Activated CD4-positive, alpha-beta T cell treated with anti-CD3 and anti-CD28 coated beads, Interleukin-2, amount 50 U/mL, for 48 hours (primary cell): ENCODE results near the gene FBXW12.
"Not testable (repeated sequence)": the region's sequence is repeated elsewhere in the genome, so short reads cannot be mapped to it uniquely, and the experiment has no call there.

Experiments used
- DNase-seq, 2 experiments: peaks; one replicate each; pipeline ENCODE4 v3.0.0-alpha.2; 2020

FBXW12 gene, protein sequence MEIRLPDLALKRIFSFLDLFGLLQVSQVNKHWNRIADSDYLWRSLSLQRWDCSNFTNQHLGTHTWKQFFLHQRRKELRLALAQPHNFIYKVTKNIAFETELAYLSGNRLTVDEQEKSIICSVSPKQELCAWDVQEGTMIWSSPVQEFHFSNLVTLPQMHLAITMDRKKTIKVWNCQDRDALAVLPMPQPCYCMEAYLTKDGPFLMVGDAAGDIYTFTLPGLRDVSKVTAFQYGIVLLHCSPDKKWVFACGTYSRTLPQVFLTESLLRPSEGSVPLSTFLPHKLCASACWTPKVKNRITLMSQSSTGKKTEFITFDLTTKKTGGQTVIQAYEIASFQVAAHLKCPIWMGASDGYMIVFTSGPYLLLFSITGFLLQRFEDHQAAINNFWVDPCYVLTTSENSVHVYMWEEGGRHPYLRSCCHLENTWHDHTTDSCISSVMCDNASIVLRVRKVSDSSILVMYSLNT

GRCh38 chr3:48371651-48372376 is at the start of gene FBXW12:
TSS of gene FBXW12 (plus strand) at chr3:48372219. CDS start at chr3:48372768, 549 bp downstream.
- no peak for DNase-seq

GRCh38 chr3:48331706-48332435 is 40.1 kb upstream of the FBXW12 start:
- DNase-seq = not testable (repeated sequence)

- not testable (repeated sequence) for DNase-seq
Measured at GRCh38 chr3:48333346-48334245, 38.4 kb upstream of the FBXW12 start, which contains the start of gene SPINK8. TSS of gene SPINK8 (minus strand) at chr3:48333661. CDS start at chr3:48328341, 5,320 bp downstream.

DNA sequence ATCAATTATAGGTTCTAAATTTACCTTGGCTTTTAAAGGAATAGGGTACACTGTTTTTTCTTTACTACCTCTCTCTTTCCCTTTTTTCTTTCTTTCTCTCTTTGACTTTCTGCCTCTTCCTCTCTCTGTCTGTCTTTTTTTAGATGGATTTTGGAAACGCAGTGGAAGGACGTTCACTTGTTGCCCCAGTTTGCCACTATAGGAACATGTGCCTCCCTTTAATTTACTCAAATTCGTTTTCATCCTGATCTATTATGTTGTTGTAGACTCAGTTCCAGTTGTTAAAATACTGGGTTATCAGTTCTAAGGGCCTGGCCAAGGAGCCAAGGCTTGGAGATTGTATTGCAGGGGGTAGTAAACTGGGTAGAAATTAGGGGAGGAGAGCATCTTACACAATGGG is 37.4 kb upstream of the FBXW12 start:
- no peak for DNase-seq

- not testable (repeated sequence) for DNase-seq
Measured at GRCh38 chr3:48335286-48335685, 36.7 kb upstream of the FBXW12 start.

GRCh38 chr3:48337536-48337935 is 34.5 kb upstream of the FBXW12 start:
- DNase-seq = not testable (repeated sequence)

- no peak for DNase-seq
Measured at GRCh38 chr3:48338635-48339034, 33.4 kb upstream of the FBXW12 start.

DNA sequence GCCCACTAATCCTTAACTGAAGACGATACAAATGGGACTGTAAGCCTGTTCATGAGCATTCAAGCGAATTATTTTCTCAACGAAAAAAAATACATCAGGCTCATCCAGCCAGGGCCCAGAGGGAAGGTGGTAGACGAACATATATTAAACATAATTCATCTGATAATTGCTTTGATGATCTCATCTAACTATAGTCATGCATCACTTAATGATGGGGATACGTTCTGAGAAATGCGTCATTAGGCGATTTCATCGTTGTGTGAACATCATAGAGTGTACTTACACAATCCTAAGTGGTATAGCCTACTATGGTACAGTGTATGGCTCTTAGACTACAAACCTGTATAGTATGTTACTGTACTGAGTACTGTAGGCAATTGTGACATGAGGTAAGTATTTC is 28.6 kb upstream of the FBXW12 start:
- DNase-seq = no peak

DNA sequence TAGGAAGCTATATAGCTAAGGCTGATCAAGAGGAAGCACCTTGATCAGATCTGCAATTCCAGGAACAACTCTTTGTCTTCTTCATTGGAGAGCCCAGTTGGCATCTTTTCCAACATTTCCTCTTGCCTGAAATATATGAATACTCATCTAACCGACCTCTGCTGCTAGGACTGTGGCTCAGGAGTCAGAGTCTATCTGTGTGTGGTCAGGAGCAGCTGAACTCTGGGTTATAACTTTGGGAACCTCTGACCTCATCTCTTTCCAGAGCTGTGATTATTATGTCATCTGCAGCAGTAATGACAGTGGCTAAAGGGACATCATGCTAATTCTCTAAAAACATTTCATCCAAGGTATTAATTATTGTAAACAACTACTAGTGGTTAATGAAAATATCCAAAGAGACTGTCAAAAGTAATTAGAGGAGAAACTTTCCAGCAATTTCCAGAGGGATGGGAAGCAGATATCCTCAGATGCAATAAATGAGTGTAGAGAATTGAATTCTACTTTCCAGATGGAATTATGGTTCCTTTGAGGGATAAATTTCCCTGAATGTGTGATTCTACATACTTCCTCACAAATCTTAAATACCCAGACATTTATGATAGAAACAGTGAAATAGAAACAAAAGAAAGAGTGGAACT is 27.0 kb upstream of the FBXW12 start:
- DNase-seq = no peak

DNA sequence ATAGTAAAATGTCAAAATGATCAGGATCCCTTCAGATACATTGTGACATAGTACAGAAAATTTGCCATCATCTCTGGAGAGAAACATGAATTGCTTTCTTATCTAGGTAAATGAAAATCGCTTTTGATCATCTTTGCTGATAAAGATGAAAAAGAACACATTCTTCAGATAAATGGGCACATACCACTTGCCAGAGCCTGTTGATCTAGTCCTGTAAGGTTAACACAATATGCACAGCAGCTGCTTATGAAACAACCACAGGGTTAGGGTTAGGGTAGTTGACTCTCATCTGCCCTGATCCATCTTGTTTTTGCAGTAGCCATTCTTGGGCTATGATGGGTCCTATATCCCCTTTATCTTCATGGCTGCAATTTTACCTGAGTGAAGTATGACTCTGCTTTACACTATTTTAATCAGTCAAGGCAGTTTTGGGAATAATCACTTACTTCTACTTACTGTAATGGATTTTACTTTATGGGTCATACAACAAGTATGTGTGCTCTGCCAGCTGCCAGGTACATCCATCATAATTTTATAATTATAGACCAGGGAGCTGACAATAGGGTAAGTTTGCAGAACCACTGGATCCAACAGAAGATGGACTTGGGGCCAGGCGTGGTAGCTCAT is 26.0 kb upstream of the FBXW12 start:
- DNase-seq = no peak

DNA sequence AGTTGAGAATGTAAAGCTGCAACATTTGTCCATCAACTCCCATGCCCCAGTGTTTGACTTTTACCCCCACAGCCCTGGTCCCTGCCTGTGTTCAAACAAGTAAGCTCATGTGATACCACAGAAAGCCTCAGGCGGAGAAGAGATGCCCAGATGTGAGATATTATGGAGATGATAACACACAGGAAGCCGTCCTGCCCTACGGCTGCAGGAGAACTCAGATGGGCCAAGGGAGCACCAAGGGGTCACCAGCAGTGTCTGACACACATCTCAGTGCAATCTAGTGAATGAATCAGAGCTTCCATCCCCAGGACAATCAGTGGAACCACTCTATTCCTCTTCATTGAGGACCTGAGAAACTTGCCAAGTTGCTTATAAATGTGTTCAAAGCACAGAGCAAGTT is 24.5 kb upstream of the FBXW12 start:
- no peak for DNase-seq

DNA sequence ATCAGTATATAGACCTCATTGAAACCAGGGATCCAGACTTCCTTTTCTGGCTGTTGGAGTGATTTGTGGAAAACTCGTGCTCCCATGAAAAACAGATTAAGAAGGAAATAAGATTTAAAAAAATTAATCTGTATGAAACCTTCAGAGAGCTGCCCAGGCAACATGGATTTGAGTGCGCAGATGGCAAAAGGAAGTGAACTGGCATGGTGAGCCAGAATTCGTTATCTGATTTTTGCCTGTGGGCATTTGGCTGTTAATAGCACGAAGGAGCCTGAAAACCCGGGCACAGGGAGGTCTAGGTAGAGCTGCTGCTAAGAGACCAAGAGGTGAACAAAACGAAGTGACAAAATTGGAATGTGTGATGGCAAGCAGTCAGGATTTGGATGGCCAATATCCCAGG is 19.5 kb upstream of the FBXW12 start:
- DNase-seq = no peak

- no peak for DNase-seq
Measured at GRCh38 chr3:48353987-48354386, 18.0 kb upstream of the FBXW12 start.

DNA sequence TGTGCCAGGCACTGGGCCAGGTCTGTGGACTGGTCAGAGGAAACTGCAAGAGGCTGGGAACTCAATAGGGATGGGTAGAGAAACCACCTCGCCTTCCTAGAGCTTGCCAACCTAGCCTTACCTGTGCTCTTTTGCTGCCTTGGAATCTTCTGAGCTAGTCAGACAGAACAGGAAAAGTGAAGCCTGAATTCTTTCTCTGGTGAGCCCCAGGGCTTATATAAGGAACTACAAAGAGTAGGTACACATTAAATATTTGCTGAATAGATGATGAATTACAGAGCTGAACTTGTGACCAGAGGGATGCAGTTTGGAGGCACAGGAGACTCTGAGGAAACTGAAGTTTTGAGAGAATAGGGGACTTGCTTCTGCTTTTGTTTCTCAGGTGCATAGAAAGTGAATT is 15.6 kb upstream of the FBXW12 start:
- no peak for DNase-seq

GRCh38 chr3:48361928-48362327 is 10.1 kb upstream of the FBXW12 start:
- DNase-seq = no peak

- no peak for DNase-seq
Measured at GRCh38 chr3:48364840-48365239, 7.2 kb upstream of the FBXW12 start.

DNA sequence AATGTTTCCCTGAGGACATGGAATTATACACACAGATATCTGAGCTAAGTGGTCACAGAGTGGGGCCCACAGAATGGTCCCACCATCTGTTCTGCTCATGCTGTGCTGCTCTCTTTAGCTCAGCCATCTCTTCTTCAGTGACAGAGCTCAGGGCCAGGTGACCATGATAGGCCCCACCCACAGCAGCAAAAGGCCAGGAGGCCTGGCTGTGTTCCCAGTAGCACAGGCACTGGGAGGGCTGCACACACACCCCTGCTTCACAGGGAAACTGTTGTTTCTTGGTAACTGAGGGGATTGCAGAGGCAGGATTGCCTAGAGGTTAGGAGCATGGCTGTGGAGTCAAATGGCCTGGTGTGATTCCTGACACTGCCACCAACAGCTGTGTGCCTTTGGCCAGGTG is 4.8 kb upstream of the FBXW12 start:
- DNase-seq = no peak

DNA sequence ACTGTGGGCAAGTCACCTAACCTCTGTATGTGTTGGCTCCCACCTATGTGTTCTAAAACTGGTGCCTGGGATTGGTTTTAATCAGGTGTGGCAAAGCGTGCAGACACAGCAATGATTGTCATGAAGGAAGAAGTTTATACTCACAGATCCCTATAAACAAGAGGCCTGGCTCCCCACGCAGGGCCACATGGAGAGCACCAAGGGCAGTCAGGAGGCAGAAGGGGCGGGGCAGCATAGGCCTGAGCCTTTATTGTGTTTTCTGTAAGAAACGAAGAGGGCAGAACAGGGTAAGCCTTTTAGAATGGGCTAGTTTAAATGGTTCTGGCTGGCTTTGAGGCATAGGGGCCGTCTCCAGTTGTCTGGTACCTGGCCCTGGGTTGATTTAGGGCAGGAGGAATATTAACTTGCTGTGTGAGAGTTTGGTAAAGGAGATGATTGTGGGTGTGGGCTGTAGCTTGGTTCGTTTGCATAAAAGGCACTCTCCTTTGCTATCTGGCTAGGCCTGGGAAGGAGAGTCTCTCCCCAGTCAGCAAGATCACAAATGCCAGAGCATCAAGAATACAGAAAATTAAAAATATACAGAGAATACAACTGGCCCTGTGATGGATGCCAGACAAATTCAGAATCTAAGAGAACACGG is 2.2 kb upstream of the FBXW12 start:
- DNase-seq = no peak

GRCh38 chr3:48370333-48370713 is 1.7 kb upstream of the FBXW12 start:
- no peak for DNase-seq

DNA sequence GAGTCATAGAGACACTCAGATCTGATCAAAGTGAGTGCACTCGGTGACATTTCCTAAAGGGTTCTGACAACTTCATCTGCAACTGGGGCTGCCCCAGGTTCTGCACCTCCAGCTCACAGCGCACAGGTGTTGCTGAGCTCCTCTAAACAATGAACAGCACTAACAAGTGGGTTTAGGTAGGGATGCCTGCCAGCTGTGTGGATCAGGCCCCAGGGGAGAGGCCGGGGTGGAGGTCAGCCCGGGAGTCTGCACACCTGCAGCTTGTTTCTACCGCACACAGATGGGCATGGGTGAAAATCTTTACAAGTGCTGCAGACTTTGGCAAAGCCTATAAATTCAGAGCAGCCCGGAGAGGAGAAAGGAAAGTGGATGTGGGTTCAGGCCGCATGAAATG is 355 bp downstream of the FBXW12 start:
- no peak for DNase-seq
